SHP77 treated with DMSO at 0.1 percent for 48 hours (cell line): Measurements from ENCODE around the gene STK33.

Source experiments
- DNase-seq: peaks from one replicate; lab custom pipeline; 2025; lab: John Stamatoyannopoulos, UW

The STK33 gene

GRCh38 chr11:8593935-8594909 lies at the start of gene STK33:
Gene STK33, minus strand, starts transcription at chr11:8594228. Its CDS starts 119,323 bp downstream, at chr11:8474905.
- peak; percentile 47 for DNase-seq

- no peak for DNase-seq
These were observed 48.3 kb upstream of the STK33 start for GRCh38 chr11:8642196-8642841.

GRCh38 chr11:8641332-8641731 lies 47.3 kb upstream of the STK33 start:
- DNase-seq, result no peak

- no peak for DNase-seq
These were observed 46.4 kb upstream of the STK33 start for GRCh38 chr11:8640267-8640906.

GRCh38 chr11:8639655-8640054 lies 45.6 kb upstream of the STK33 start:
- DNase-seq, result no peak

- no peak for DNase-seq
These were observed 44.3 kb upstream of the STK33 start for GRCh38 chr11:8638300-8638699.

- DNase-seq, result no peak
These were observed 42.1 kb upstream of the STK33 start for GRCh38 chr11:8636127-8636526.

- no peak for DNase-seq
These were observed 40.5 kb upstream of the STK33 start for GRCh38 chr11:8634498-8634897.

- DNase-seq, result no peak
These were observed 37.5 kb upstream of the STK33 start for GRCh38 chr11:8631395-8632118.

- no peak for DNase-seq
These were observed 30.7 kb upstream of the STK33 start for GRCh38 chr11:8624698-8625097.

- DNase-seq, result no peak
These were observed 27.1 kb upstream of the STK33 start for GRCh38 chr11:8621147-8621546.

- DNase-seq, result no peak
These were observed 23.0 kb upstream of the STK33 start for GRCh38 chr11:8617063-8617462.

- DNase-seq, result no peak
These were observed 21.4 kb upstream of the STK33 start for GRCh38 chr11:8615291-8616032.

- DNase-seq, result no peak
These were observed 20.5 kb upstream of the STK33 start for GRCh38 chr11:8614497-8614896.

- no peak for DNase-seq
These were observed 19.0 kb upstream of the STK33 start for GRCh38 chr11:8613036-8613435.

- DNase-seq, result no peak
These were observed 18.5 kb upstream of the STK33 start for GRCh38 chr11:8612522-8612921.

- DNase-seq, result no peak
These were observed 16.6 kb upstream of the STK33 start for GRCh38 chr11:8610532-8611116.

- no peak for DNase-seq
These were observed 14.6 kb upstream of the STK33 start for GRCh38 chr11:8608652-8609051.

GRCh38 chr11:8605971-8606563 lies 12.0 kb upstream of the STK33 start:
- DNase-seq, result no peak

- no peak for DNase-seq
These were observed 10.2 kb upstream of the STK33 start for GRCh38 chr11:8604078-8604723.
